Measurements from ENCODE around the gene NFIB. TPM values are rescaled to one million over a fixed set of nuclear protein-coding genes. Genes with fewer than 3 reads are reported as not detected.

Gene NFIB
- total and polyA plus RNA-seq, 10 of the 15 experiments (the other 5 are each of a cell fraction or from before 2014, with no cell fraction given): under 0.01 to 0.19 (median 0.05) TPM; not detected in 3

GRCh38 chr9:14037331-14037730, 276.6 kb downstream of the NFIB start:
- H3K4me3 ChIP-seq: no peak overlapping the region
- ChIA-PET POLR2A (no interaction called here), RAD21 (ENCODE audit: unreplicated experiment) (no interaction called here), CTCF (interaction anchor here (0.5 kb wide), 1 partner anchor 21 kb away, joined by 3 read pairs; no protein-coding TSS in a partner anchor), SMC1A (ENCODE audit: uncharacterized antibody, unreplicated experiment) (no interaction called here)
- H3K36me3 ChIP-seq (ENCODE audit: control insufficient read depth in 2 of 2, insufficient read depth in 2 of 2, low read length in 1 of 2): no peaks in the 10 kb centered on the region
- intact Hi-C loops (cut with micrococcal nuclease; ENCODE audit: unreplicated experiment) (no loop called here), in situ Hi-C loops (cut with MboI) (no loop called here)
- FAIRE-seq: no peak
- no peak overlapping the region for H3K27ac ChIP-seq (ENCODE audit: control insufficient read depth, insufficient read depth)
- H3K4me2 ChIP-seq (ENCODE audit: control insufficient read depth, insufficient read depth): no peak overlapping the region
- no peak for ATAC-seq
- no peaks in the 10 kb centered on the region for H3K27me3 ChIP-seq (replicated peaks in 1 of 2; ENCODE audit: control insufficient read depth in 2 of 2, insufficient read depth in 2 of 2, low read length in 1 of 2)
- no peaks in the 10 kb centered on the region for H3K9me3 ChIP-seq (replicated peaks; ENCODE audit: control insufficient read depth, insufficient read depth, low read length)
- no peak overlapping the region for H3K9ac ChIP-seq (ENCODE audit: control insufficient read depth, insufficient read depth, low read length)
- H2AFZ ChIP-seq (ENCODE audit: control insufficient read depth, low read depth, low read length): no peak overlapping the region
- H3K4me1 ChIP-seq (ENCODE audit: control insufficient read depth, insufficient read depth, low read length): no peaks in the 10 kb centered on the region
- no peaks in the 10 kb centered on the region for H3K79me2 ChIP-seq (ENCODE audit: control insufficient read depth, insufficient read depth, low read length)
- 20% methylated on average over 4 of the region's 4 CpGs for WGBS (ENCODE audit: insufficient coverage, insufficient replicate concordance, low lambda C conversion rate, missing lambda C conversion rate)
- no peaks in the 10 kb centered on the region for H4K20me1 ChIP-seq (ENCODE audit: control insufficient read depth, insufficient read depth)
- TF ChIP-seq RBBP5 (conservative IDR thresholded peaks at IDR 0.05): no peak
- TF ChIP-seq BRCA1 (IDR thresholded peaks at IDR 0.05; ENCODE audit: low read depth, low read length): no peak
- TF ChIP-seq POLR2A (IDR thresholded peaks at IDR 0.05; ENCODE audit: low read depth, low read length): no peak
- no peak for TF ChIP-seq E2F8 (IDR thresholded peaks at IDR 0.05; ENCODE audit: low read depth, partially characterized antibody)
- TF ChIP-seq CUX1 (IDR thresholded peaks at IDR 0.05; ENCODE audit: insufficient replicate concordance, low read depth, low read length): no peak
- TF ChIP-seq STAT1 (conservative IDR thresholded peaks at IDR 0.05): no peak
- no peak for TF ChIP-seq KDM1A (IDR thresholded peaks at IDR 0.05; ENCODE audit: borderline replicate concordance)
- no peak for TF ChIP-seq NRF1 (conservative IDR thresholded peaks at IDR 0.05; ENCODE audit: low read depth, low read length)
- no peak for TF ChIP-seq ZNF24 (IDR thresholded peaks at IDR 0.05)
- no peak for TF ChIP-seq E4F1 (IDR thresholded peaks at IDR 0.05; ENCODE audit: borderline replicate concordance, partially characterized antibody)
- no TSS peak for BruUV-seq (replicated peaks)
- no peak for DNase-seq (ENCODE audit: low read depth, low spot score)

Measured in GM12878 (cell line).